C4-2B (cell line): ENCODE results near the gene JAKMIP3.

ENCODE experiments used
- ZFX ChIP-seq: fragments of 450-650 bp; IDR thresholded peaks from 2 replicates; pipeline ENCODE4 v1.6.1; 2017
- TF ChIP-seq, protein P1 (sequence below): fragments of 450-650 bp; conservative IDR thresholded peaks from 2 replicates; pipeline ENCODE4 v1.5.1; 2017; ENCODE audit warnings: mild to moderate bottlenecking

GRCh38 chr10:132096223-132096622 lies 30.5 kb downstream of the JAKMIP3 start:
- TF ChIP-seq, protein P1, sequence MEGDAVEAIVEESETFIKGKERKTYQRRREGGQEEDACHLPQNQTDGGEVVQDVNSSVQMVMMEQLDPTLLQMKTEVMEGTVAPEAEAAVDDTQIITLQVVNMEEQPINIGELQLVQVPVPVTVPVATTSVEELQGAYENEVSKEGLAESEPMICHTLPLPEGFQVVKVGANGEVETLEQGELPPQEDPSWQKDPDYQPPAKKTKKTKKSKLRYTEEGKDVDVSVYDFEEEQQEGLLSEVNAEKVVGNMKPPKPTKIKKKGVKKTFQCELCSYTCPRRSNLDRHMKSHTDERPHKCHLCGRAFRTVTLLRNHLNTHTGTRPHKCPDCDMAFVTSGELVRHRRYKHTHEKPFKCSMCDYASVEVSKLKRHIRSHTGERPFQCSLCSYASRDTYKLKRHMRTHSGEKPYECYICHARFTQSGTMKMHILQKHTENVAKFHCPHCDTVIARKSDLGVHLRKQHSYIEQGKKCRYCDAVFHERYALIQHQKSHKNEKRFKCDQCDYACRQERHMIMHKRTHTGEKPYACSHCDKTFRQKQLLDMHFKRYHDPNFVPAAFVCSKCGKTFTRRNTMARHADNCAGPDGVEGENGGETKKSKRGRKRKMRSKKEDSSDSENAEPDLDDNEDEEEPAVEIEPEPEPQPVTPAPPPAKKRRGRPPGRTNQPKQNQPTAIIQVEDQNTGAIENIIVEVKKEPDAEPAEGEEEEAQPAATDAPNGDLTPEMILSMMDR = no peak
- TF ChIP-seq ZFX = no peak
